ENCODE data around the gene TEX13D.
"Not testable (repeated sequence)": the region's sequence is repeated elsewhere in the genome, so short reads cannot be mapped to it uniquely, and the experiment has no call there.

DNA sequence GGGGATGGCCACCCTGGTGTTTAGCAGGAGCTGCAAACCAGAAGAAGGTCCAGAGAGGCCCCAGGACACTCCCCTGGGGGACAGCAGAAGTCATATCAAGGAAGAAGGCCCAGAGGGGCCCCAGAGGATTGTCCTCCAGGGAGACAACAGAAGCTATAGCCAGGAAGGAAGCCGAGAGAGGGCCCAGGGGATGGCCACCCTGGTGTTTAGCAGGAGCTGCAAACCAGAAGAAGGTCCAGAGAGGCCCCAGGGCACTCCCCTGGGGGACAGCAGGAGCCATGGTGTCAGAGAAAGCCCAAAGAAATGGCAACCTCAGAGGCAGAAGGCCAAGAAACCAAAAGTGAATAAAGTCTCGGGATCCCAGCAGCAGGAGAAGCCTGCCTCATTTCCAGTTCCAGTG, 2.1 kb downstream of the TEX13D start:
- TF ChIP-seq, protein P1, sequence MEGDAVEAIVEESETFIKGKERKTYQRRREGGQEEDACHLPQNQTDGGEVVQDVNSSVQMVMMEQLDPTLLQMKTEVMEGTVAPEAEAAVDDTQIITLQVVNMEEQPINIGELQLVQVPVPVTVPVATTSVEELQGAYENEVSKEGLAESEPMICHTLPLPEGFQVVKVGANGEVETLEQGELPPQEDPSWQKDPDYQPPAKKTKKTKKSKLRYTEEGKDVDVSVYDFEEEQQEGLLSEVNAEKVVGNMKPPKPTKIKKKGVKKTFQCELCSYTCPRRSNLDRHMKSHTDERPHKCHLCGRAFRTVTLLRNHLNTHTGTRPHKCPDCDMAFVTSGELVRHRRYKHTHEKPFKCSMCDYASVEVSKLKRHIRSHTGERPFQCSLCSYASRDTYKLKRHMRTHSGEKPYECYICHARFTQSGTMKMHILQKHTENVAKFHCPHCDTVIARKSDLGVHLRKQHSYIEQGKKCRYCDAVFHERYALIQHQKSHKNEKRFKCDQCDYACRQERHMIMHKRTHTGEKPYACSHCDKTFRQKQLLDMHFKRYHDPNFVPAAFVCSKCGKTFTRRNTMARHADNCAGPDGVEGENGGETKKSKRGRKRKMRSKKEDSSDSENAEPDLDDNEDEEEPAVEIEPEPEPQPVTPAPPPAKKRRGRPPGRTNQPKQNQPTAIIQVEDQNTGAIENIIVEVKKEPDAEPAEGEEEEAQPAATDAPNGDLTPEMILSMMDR (IDR thresholded peaks at IDR 0.05), result not testable (repeated sequence)
- not testable (repeated sequence) for TF ChIP-seq POLR2A (IDR thresholded peaks at IDR 0.05)

All from thyroid gland (tissue), 4 donors.